RCC 7860 (cell line): Measurements from ENCODE around the gene AOAH.
A peak's percentile ranks its signal among the peaks of the same experiment; 100 is the strongest.

Experiments used
- DNase-seq: peaks from one replicate; pipeline ENCODE4 v3.0.0-alpha.2; 2015; ENCODE audit warnings: low spot score
- FAIRE-seq: peaks from 2 replicates; lab custom pipeline; 2012; peaks lifted over from hg19 to GRCh38; lab: Jason Lieb, UNC

AOAH gene

GRCh38 chr7:36638140-36638539 is 86.2 kb downstream of the AOAH start:
- no peak for FAIRE-seq
- no peak for DNase-seq

GRCh38 chr7:36637417-36637816 is 86.9 kb downstream of the AOAH start:
- no peak for DNase-seq
- no peak for FAIRE-seq

GRCh38 chr7:36636126-36636525 is 88.2 kb downstream of the AOAH start:
- FAIRE-seq: no peak

GRCh38 chr7:36635091-36635490 is 89.2 kb downstream of the AOAH start:
- DNase-seq (no peak), FAIRE-seq (no peak)

More at GRCh38 chr7:36636126-36636525, 88.2 kb downstream of the AOAH start:
- DNase-seq: no peak

- FAIRE-seq: no peak
- peak; percentile 69 for DNase-seq
These were observed 90.9 kb downstream of the AOAH start for GRCh38 chr7:36633377-36633776.

GRCh38 chr7:36630112-36630650 is 94.1 kb downstream of the AOAH start:
- DNase-seq (no peak), FAIRE-seq (no peak)

- FAIRE-seq (no peak), DNase-seq (no peak)
These were observed 94.9 kb downstream of the AOAH start for GRCh38 chr7:36629351-36629750.

GRCh38 chr7:36627836-36628235 is 96.5 kb downstream of the AOAH start:
- FAIRE-seq (no peak), DNase-seq (no peak)

- FAIRE-seq (no peak), DNase-seq (no peak)
These were observed 98.2 kb downstream of the AOAH start for GRCh38 chr7:36626111-36626510.

GRCh38 chr7:36625247-36625646 is 99.0 kb downstream of the AOAH start:
- FAIRE-seq: no peak
- no peak for DNase-seq

- no peak for FAIRE-seq
- DNase-seq: no peak
These were observed 101.0 kb downstream of the AOAH start for GRCh38 chr7:36623247-36623646.

GRCh38 chr7:36621396-36621795 is 102.9 kb downstream of the AOAH start:
- no peak for DNase-seq

GRCh38 chr7:36620166-36620708 is 104.1 kb downstream of the AOAH start:
- FAIRE-seq: no peak
- no peak for DNase-seq

More at GRCh38 chr7:36621396-36621795, 102.9 kb downstream of the AOAH start:
- FAIRE-seq: no peak

GRCh38 chr7:36617408-36617807 is 106.9 kb downstream of the AOAH start:
- FAIRE-seq (no peak), DNase-seq (no peak)

- FAIRE-seq: no peak
- no peak for DNase-seq
These were observed 108.3 kb downstream of the AOAH start for GRCh38 chr7:36615852-36616540.

- no peak for DNase-seq
- no peak for FAIRE-seq
These were observed 109.3 kb downstream of the AOAH start for GRCh38 chr7:36614959-36615358.

GRCh38 chr7:36613031-36613614 is 111.2 kb downstream of the AOAH start:
- DNase-seq (no peak), FAIRE-seq (no peak)

GRCh38 chr7:36611703-36612102 is 112.6 kb downstream of the AOAH start:
- FAIRE-seq (no peak), DNase-seq (no peak)

- FAIRE-seq (no peak), DNase-seq (no peak)
These were observed 116.6 kb downstream of the AOAH start for GRCh38 chr7:36607721-36608095.

GRCh38 chr7:36606976-36607720 is 117.1 kb downstream of the AOAH start:
- DNase-seq (no peak), FAIRE-seq (no peak)

- no peak for FAIRE-seq
- DNase-seq: no peak
These were observed 117.9 kb downstream of the AOAH start for GRCh38 chr7:36606153-36606975.
